Measurements from ENCODE around the gene TBCK. TPM values are rescaled to one million over a fixed set of nuclear protein-coding genes. Genes with fewer than 3 reads are reported as not detected.
A peak's percentile ranks its signal among the peaks of the same experiment; 100 is the strongest.

TBCK gene
- total RNA-seq, 1 donor from 2014 or later: 64.2 TPM

- peaks cover 68% of the 10 kb centered on the region for H3K36me3 Mint-ChIP-seq
Observed at GRCh38 chr4:106105697-106106096, 210.3 kb downstream of the TBCK start.

DNA sequence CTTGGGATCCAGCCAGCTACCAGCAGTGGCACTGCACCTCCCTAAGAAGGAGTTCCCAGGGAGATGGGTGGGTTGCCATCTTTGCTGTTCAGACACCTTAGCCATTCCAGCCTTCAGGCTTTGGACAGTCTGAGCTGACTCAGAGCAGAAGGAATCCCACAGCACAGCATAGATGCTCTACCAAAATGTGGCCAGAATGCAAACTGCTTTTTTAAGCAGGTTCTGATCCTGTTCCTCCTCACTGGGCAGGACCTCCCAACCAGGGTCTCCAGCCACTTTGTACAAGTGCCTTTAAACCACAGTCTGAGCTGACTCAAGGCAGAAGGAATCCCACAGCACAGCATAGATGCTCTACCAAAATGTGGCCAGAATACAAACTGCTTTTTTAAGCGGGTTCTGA is 211.7 kb downstream of the TBCK start:
- peaks cover 55% of the 10 kb centered on the region for H3K36me3 Mint-ChIP-seq

More at GRCh38 chr4:106105697-106106096, 210.3 kb downstream of the TBCK start:
- no peak for DNase-seq (ENCODE audit: low spot score in 2 of 2, unreplicated experiment in 2 of 2)
- H3K27me3 Mint-ChIP-seq (ENCODE audit: low read depth): no peaks in the 10 kb centered on the region
- H3K27ac Mint-ChIP-seq: no peak overlapping the region
- no peaks in the 10 kb centered on the region for H3K4me1 Mint-ChIP-seq
- H3K4me3 Mint-ChIP-seq: no peak overlapping the region
- peaks cover 55% of the 10 kb centered on the region for H3K9me3 Mint-ChIP-seq
- no peak for TF ChIP-seq CTCF (IDR thresholded peaks at IDR 0.05; ENCODE audit: unreplicated experiment)

DNA sequence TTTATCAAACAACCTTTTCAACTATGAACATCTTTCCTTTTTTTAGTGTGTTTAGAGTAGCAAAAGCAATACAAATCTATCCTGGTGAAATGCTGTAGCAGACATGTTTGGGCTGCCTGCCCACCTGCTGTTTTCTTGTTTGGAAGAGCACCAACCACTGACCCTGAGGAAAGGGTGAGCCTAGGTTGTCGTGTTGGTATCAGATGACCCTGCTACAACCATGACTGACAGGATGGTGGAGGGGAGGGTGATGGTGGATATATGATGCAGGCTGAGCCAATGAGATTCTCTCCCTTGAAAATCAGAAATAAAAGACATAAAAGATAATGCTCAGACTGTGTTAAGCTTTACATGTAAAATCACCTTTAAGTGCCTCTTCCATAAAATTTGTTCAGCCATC is 219.6 kb downstream of the TBCK start:
- H3K27ac Mint-ChIP-seq: peak overlapping the region; percentile 7
- DNase-seq (ENCODE audit: low spot score in 2 of 2, unreplicated experiment in 2 of 2): no peak
- peaks cover 4% of the 10 kb centered on the region for H3K9me3 Mint-ChIP-seq
- no peak overlapping the region for H3K4me3 Mint-ChIP-seq
- peaks cover 18% of the 10 kb centered on the region for H3K4me1 Mint-ChIP-seq
- TF ChIP-seq CTCF (IDR thresholded peaks at IDR 0.05; ENCODE audit: unreplicated experiment): no peak
- peaks cover 22% of the 10 kb centered on the region for H3K36me3 Mint-ChIP-seq
- H3K27me3 Mint-ChIP-seq (ENCODE audit: low read depth): no peaks in the 10 kb centered on the region

More for the DNA sequence above, 211.7 kb downstream of the TBCK start:
- Mint-ChIP-seq H3K9me3 (peaks cover 41% of the 10 kb centered on the region), H3K4me3 (no peak overlapping the region), H3K4me1 (no peaks in the 10 kb centered on the region), H3K27ac (no peak overlapping the region), H3K27me3 (ENCODE audit: low read depth) (no peaks in the 10 kb centered on the region)
- DNase-seq (ENCODE audit: low spot score in 2 of 2, unreplicated experiment in 2 of 2): no peak
- TF ChIP-seq CTCF (IDR thresholded peaks at IDR 0.05; ENCODE audit: unreplicated experiment): no peak

DNA sequence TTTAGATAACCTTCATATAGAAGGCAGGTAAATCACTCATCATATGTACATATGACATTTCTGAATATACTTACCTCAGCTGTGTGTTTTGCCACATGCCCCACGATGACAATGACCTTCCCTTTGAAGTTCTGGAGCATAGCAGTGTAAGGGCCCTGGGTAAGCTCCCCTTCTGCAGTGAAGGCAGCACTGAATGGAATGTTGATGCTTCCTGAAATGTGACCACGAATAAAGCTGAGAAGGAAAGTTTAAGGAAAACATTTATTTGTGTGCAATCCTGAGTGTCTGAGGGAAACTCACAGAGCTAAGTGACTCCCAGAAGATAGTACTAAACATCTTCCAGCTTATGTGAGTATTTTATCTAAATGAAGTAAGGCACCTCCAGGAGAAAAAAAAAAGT is 220.6 kb downstream of the TBCK start:
- peak overlapping the region; percentile 64 for H3K27ac Mint-ChIP-seq
- peaks cover 32% of the 10 kb centered on the region for H3K36me3 Mint-ChIP-seq
- peaks cover 11% of the 10 kb centered on the region for H3K9me3 Mint-ChIP-seq
- H3K4me3 Mint-ChIP-seq: no peak overlapping the region
- no peak for TF ChIP-seq CTCF (IDR thresholded peaks at IDR 0.05; ENCODE audit: unreplicated experiment)
- H3K4me1 Mint-ChIP-seq: peaks cover 18% of the 10 kb centered on the region
- DNase-seq (ENCODE audit: low spot score in 2 of 2, unreplicated experiment in 2 of 2): no peak
- H3K27me3 Mint-ChIP-seq (ENCODE audit: low read depth): no peaks in the 10 kb centered on the region

- Mint-ChIP-seq H3K36me3 (peaks cover 59% of the 10 kb centered on the region), H3K27me3 (ENCODE audit: low read depth) (no peaks in the 10 kb centered on the region), H3K27ac (no peak overlapping the region), H3K4me3 (no peak overlapping the region), H3K4me1 (peaks cover 18% of the 10 kb centered on the region), H3K9me3 (peaks cover 34% of the 10 kb centered on the region)
- no peak for TF ChIP-seq CTCF (IDR thresholded peaks at IDR 0.05; ENCODE audit: unreplicated experiment)
- DNase-seq (ENCODE audit: low spot score in 2 of 2, unreplicated experiment in 2 of 2): no peak
Observed at GRCh38 chr4:106092361-106093040, 223.5 kb downstream of the TBCK start.

All from mesothelial cell of epicardium (in vitro differentiated cells).